ENCODE measurements around the gene LGR5.
"Not testable (repeated sequence)": the region's sequence is repeated elsewhere in the genome, so short reads cannot be mapped to it uniquely, and the experiment has no call there.

Gene LGR5

GRCh38 chr12:71478270-71478669, 38.7 kb downstream of the LGR5 start:
- Histone ChIP-seq H3K9me3 (ENCODE audit: insufficient read depth, low read length) (no peaks in the 10 kb centered on the region), H4K20me1 (ENCODE audit: low read depth, low read length) (no peaks in the 10 kb centered on the region), H2AFZ (ENCODE audit: low read depth, low read length, severe bottlenecking) (no peak overlapping the region), H3K79me2 (ENCODE audit: insufficient read depth, low read length) (no peaks in the 10 kb centered on the region), H3K4me2 (ENCODE audit: low read depth, low read length, poor library complexity, severe bottlenecking) (no peak overlapping the region), H3K27me3 (ENCODE audit: low read length) (no peaks in the 10 kb centered on the region), H3K9me2 (replicated peaks; ENCODE audit: insufficient read depth, low read length) (no peaks in the 10 kb centered on the region), H3F3A (ENCODE audit: insufficient read depth) (no peaks in the 10 kb centered on the region), H3K9ac (ENCODE audit: low read length) (no peak overlapping the region), H3K27ac (ENCODE audit: low read depth, low read length) (no peak overlapping the region), H3K4me3 (ENCODE audit: insufficient read depth, low read length, poor library complexity, severe bottlenecking) (no peak overlapping the region), H3K36me3 (ENCODE audit: low read length) (no peaks in the 10 kb centered on the region)
- TF ChIP-seq CTCF (IDR thresholded peaks at IDR 0.05; ENCODE audit: insufficient read depth, low read length, poor library complexity, severe bottlenecking) (no peak), EZH2phosphoT487 (conservative IDR thresholded peaks at IDR 0.05; ENCODE audit: low read length) (no peak)

- Histone ChIP-seq H3K27me3 (ENCODE audit: low read length) (no peaks in the 10 kb centered on the region), H3K9me2 (replicated peaks; ENCODE audit: insufficient read depth, low read length) (no peaks in the 10 kb centered on the region), H3F3A (ENCODE audit: insufficient read depth) (no peaks in the 10 kb centered on the region), H3K4me3 (ENCODE audit: insufficient read depth, low read length, poor library complexity, severe bottlenecking) (no peak overlapping the region), H3K27ac (ENCODE audit: low read depth, low read length) (no peak overlapping the region), H3K79me2 (ENCODE audit: insufficient read depth, low read length) (no peaks in the 10 kb centered on the region), H3K36me3 (ENCODE audit: low read length) (no peaks in the 10 kb centered on the region), H4K20me1 (ENCODE audit: low read depth, low read length) (no peaks in the 10 kb centered on the region), H3K9me3 (ENCODE audit: insufficient read depth, low read length) (no peaks in the 10 kb centered on the region), H3K9ac (ENCODE audit: low read length) (no peak overlapping the region), H3K4me2 (ENCODE audit: low read depth, low read length, poor library complexity, severe bottlenecking) (no peak overlapping the region), H2AFZ (ENCODE audit: low read depth, low read length, severe bottlenecking) (no peak overlapping the region)
- TF ChIP-seq CTCF (IDR thresholded peaks at IDR 0.05; ENCODE audit: insufficient read depth, low read length, poor library complexity, severe bottlenecking): no peak
Measured at GRCh38 chr12:71484272-71484905, 44.8 kb downstream of the LGR5 start.

GRCh38 chr12:71490844-71491243, 51.2 kb downstream of the LGR5 start:
- not testable (repeated sequence) for H3K4me2 ChIP-seq (ENCODE audit: low read depth, low read length, poor library complexity, severe bottlenecking); H4K20me1 ChIP-seq (ENCODE audit: low read depth, low read length); H3K27ac ChIP-seq (ENCODE audit: low read depth, low read length)

GRCh38 chr12:71492604-71493003, 53.0 kb downstream of the LGR5 start:
- no peak for TF ChIP-seq CTCF (IDR thresholded peaks at IDR 0.05; ENCODE audit: insufficient read depth, low read length, poor library complexity, severe bottlenecking)
- no peak for TF ChIP-seq EZH2phosphoT487 (conservative IDR thresholded peaks at IDR 0.05; ENCODE audit: low read length)
- Histone ChIP-seq H3K36me3 (ENCODE audit: low read length) (no peaks in the 10 kb centered on the region), H3F3A (ENCODE audit: insufficient read depth) (no peaks in the 10 kb centered on the region), H3K9me3 (ENCODE audit: insufficient read depth, low read length) (no peaks in the 10 kb centered on the region), H3K27ac (ENCODE audit: low read depth, low read length) (no peak overlapping the region), H3K79me2 (ENCODE audit: insufficient read depth, low read length) (no peaks in the 10 kb centered on the region), H3K9me2 (replicated peaks; ENCODE audit: insufficient read depth, low read length) (no peaks in the 10 kb centered on the region), H3K9ac (ENCODE audit: low read length) (no peak overlapping the region), H3K27me3 (ENCODE audit: low read length) (no peaks in the 10 kb centered on the region), H4K20me1 (ENCODE audit: low read depth, low read length) (no peaks in the 10 kb centered on the region), H2AFZ (ENCODE audit: low read depth, low read length, severe bottlenecking) (no peak overlapping the region), H3K4me3 (ENCODE audit: insufficient read depth, low read length, poor library complexity, severe bottlenecking) (no peak overlapping the region), H3K4me2 (ENCODE audit: low read depth, low read length, poor library complexity, severe bottlenecking) (no peak overlapping the region)

More at GRCh38 chr12:71490844-71491243, 51.2 kb downstream of the LGR5 start:
- not testable (repeated sequence) for H3K79me2 ChIP-seq (ENCODE audit: insufficient read depth, low read length); H3K27me3 ChIP-seq (ENCODE audit: low read length); H3K9me3 ChIP-seq (ENCODE audit: insufficient read depth, low read length); H2AFZ ChIP-seq (ENCODE audit: low read depth, low read length, severe bottlenecking); H3K9ac ChIP-seq (ENCODE audit: low read length); H3K36me3 ChIP-seq (ENCODE audit: low read length); H3F3A ChIP-seq (ENCODE audit: insufficient read depth); H3K9me2 ChIP-seq (replicated peaks; ENCODE audit: insufficient read depth, low read length); H3K4me3 ChIP-seq (ENCODE audit: insufficient read depth, low read length, poor library complexity, severe bottlenecking)

Data from SU-DHL-6 (cell line).